Measurements from ENCODE around the gene SDHB.
A peak's percentile ranks its signal among the peaks of the same experiment; 100 is the strongest.

Gene SDHB

DNA sequence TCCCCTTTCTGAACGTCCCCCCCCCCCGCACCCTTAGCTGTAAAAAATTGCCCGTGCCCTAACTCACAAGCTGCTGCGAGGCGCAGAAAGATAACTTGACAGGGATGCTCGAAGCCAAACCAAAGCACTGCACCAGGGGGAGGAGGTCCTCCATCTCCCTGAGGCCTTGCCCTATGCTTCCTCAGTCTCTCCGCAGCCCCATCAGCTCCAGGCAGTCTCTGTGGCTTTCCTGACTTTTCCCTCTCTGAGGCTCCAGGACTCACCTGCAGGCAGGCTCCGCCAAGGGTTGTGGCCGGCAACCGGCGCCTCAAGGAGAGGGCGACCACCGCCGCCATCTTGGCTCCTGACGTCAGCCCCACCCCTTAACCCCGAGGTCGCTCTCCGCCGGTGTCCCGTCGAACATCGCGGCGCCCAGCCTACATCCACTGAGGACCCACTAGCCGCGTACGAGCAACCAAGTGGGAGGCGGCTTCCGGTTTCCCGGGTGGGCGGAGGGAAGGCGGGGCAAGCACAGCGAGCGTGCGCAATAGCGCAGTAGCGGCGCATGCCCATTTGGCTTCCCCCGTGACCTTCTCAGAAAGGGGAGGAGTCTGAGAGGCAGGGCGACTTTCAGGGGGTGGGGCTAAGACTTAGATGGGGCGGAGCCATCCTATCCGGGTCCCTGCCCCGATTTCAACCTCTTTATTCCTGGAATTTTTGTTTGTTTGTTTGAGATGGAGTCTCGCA, at the start of gene SDHB:
Gene SDHB (minus strand): TSS at position 348 of the 726 bp plus-strand sequence. CDS start 13 bp downstream, at position 335.
- peak; percentile 99 for DNase-seq

DNA sequence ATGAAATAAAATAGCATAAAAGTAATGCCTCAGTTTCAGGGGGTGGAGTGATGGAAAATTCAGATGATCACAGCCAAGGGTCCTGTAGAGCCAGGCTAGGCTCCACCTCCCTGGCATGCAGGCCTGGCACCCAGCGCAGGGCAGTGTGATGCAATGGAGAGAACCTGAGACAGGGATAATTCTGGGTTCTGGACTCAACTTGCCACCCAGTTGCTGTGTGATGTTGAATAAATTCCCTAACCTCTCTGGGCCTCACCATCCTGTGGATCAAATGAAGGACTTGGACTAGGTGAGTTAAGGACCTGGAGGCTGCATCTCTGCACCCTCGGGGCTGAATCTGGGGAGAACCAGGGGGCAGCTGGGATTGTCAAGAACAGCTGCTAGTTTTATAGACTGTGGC, 48.4 kb upstream of the SDHB start:
- no peak for DNase-seq

DNA sequence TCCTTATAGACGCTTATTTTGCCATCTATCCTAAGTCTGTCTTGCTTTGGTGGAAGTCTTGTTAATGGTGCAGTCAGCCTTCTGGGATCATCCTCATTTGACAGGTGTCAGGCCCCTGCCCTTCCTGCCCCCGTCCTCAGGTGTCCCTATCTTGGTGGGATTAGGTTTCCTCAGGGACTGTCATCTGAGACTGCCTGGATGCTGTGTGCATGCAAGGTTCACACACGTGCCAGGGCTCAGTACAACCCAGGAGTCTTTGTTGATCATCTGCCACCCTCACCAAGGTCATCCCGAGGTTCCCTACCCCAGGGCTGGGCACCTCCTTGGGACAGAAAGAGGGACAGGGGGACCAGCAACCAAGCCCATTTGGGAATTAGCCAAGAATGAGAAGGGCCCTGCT, 47.4 kb upstream of the SDHB start:
- no peak for DNase-seq

DNA sequence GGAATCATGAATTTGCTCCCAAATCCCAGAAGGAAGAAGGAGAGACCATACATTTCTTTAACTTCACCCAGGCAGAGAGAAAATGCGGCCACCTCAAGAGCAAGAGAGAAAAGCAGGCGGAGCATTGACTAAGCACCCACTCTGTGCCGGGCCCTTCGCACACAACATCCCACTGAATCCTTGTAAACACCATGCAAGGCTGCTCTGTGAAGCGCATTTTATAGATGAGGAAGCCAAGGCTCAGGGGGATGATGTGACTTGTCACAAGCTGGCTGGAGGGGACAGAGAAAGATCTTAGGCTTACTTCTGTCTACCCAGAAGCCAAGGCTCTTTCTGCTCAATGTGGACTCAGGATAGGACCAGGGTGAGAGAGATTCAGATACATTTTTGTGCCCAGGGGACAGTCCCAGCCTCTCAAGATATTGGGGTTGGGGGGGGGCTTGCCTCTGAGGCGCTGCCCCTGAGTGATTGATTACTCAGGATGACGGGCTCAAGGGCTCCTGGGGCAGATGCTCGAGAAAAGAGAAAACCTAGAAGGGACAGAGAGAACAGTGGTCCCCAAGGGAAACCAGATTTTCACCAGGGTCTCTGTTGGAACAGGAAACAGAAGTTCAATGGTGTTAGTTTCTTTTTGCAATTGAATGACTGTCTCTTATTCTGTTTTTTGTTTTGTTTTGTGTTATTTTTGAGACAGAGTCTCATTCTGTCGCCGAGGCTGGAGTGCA, 45.9 kb upstream of the SDHB start:
- no peak for DNase-seq

DNA sequence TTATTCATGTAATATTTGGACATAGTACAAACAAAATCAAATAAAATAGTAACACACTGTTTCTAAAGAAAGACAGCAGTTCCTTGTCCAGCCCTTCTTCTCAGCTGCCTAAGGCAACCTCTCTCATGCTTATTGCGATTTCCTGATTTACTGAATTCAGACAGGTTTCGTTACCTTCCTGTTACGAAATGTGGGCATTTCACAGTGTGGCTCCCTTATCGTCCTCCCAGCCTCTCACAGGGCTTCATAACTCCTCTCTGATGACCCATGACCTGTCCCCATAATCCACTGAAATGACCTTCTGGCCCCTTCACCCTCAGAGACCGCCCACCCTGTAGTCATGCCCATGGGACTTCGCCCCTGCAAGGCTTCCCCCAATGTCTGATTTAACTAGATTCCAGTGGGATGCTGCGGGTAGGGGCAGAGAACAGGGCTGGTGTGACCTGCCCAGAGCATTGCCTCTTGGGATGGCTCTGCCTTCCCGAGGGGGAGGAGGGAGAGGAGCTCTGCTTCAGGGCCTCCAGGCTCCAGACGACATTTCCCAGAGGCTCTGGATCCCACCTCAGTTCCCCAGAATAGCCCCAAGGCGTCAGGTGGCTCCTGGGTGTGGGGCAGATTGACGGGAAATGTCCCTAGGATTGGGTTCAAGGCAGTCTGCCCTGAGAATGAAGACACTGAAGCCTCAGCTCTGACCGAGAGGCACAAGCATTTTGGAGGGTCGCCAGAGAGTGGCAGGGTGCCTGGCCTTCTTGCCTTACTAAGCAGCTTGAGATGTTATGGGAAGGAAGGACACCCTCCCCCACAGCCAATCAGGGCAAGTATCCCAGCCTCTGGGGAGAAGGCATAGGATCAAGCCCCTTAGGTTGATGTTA, 44.9 kb upstream of the SDHB start:
- no peak for DNase-seq

DNA sequence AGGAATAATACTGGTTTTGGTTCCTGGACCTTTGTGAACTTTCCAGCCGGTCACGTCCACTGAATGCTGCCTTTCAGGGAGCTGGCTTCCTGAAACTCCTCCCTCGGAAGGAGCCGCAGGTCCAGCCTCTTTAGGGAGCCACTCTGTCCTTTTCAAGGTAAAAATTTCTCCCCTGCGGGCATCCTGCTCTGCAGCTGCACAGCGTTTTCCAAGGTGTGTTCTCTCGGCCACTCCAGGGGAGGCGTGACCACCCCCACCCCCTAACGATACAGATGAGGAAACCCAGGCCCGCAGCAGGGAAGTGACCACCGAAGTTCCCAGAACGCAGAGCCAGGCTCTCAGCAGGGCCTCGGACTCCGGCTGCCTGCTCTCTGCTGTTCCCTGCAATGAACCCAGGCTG, 44.0 kb upstream of the SDHB start:
- DNase-seq = no peak

DNA sequence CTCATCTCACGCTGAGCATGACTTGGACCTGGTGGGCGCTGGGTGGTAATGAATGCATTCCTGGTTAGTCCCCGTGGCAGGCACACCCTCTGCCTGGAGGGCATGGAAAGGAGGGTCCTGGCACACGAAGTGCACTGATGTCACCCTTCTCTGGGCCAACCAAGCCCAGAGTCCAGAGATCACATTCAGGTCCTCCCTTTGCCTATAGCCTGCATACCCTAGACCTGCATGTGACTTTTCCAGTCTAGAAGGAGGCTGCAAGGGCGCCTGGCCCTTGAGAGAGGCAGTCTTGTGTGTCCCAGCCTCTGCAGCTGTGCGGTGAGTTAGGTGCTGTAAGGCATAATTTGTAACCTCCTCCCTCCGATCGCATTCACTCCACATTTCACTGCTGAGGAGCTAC, 43.3 kb upstream of the SDHB start:
- no peak for DNase-seq

DNA sequence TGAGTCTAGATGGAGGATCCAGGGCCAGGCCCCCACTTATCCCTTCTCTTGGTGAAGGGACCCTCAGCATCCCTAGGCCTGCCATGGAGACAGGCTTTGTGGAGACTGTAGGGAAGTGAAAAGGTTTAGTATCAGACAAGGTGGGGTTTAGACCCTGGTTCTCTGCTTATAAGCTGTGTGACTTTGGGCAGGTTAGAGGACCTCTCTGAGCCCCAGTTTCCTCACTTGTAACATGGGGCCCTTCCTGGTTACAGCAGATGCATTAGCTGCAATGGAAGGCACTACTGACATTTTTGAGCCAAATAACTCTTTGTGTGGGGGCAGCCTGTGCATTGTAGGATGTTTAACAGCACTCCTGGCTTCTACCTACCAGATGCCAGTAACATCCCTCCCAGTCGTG, 42.8 kb upstream of the SDHB start:
- DNase-seq = no peak

DNA sequence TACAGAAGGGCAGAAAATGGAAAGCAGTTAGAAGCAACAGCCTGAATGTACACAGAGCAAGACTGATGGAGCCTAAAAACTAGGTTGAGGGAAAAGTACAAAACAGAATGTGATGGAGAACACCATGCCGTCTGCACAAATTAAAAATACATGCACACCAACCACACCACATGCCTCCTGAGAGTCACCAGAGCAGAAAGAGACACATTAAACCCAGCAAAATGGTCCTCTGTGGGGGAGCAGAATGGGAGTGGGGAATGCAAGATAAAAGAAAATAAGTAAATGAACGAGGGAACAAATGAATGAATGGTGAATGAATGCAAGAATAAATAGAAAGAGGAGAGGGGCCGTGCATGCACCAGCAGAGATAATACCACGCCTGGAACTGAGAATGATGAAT, 41.3 kb upstream of the SDHB start:
- no peak for DNase-seq

DNA sequence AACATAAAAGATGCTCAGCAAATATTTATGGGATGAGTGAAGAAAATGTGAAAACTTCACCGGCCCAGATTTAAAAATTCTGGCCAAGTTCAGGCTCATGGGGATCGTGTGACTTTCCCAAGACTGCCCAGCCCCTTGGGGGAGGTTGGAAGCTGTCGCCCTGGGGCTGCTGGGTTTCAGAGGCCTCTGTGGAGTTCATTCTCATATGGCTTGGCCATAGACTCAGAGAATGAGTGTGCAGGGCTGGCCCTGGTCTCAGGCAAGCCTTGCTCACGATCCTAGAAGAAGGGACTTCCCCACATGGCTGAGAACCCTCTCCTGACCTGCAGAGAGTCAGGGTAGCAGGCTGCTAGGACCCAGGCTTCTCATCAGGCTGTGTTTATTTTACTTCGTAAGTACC, 40.8 kb upstream of the SDHB start:
- DNase-seq = no peak

DNA sequence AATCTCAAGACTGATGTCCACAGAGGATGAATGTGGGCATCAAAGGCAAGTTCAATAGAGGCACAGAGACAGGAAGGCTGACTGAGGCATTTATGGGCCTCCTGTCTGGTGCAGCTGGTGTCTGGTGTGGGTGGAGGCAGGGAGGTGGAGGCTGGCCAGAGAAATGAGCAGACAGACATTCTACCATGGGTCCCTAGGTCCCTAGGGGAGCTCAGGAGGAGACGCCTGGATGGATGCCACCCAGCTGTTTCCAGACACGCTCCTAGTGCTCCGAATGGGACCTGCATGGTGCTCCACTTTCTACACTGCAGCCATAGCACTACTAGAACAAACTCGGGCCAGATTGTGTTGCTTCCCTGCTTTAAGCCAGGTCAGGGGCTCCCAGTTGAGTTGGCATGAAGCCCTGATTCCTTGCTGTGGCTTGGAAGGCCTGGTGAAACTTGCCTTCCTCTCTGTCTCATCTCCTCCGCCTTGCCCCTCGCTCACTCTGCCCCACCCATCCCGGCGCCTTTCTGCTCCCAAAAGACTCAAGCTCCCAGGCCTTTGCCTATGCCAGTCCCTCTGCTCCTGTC, 40.1 kb upstream of the SDHB start:
- DNase-seq = no peak

DNA sequence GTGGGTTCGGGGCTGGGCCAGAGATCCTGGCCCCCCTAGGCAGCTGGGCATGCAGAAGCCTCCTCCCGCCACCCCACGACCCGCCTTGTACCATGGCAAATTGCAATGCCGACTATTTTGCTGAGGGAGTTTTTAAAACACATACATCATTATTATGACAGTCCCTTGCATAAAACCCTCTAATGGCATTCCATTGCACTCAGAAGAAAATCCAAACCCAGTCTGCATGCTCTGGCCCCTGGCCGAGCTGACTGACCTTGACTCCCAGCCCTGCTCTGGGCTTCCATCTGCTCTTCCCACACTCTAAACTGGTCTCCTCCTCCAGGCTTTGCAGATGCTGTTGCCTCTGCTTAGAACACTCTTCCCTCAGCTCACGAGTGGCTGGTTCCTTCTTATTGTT, 37.4 kb upstream of the SDHB start:
- no peak for DNase-seq

DNA sequence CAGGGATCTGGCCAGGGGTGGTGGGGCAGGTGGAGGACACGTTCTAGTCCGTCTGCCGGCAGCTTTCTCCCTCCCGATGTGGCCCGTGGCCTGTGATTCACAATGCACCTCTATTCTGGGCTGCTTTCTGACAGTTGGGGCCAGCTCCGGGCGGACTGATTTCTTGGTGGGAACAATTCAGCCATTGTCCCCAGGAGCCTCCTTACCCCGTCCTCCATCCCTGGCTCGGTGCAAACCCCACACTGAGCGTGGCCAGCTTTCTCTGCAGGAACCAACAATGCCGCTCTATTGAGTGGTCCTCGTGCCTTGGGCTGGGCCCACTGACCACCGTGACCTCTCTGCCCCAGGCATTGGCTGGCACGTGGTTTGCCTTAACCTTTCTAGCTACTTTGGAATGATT, 35.7 kb upstream of the SDHB start:
- no peak for DNase-seq

DNA sequence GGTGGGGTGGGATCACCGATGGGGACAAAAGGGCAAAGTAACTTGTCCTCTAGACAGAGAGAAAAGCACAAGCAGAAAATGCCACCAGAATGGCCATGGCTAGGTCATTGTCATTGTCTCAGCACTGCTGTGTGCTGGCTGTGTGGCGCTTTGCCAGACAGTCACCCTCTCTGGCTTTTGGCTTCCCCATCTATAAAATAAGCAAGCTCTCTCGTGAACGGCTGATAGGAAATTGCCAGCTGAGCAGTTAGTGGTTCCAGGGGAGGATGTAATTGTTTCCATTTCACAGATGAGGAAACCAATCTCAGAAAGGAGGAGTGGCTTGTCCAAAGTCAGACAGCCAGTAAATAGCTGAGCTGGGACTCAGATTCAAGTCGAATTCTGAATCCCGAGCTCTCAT, 32.9 kb upstream of the SDHB start:
- no peak for DNase-seq

DNA sequence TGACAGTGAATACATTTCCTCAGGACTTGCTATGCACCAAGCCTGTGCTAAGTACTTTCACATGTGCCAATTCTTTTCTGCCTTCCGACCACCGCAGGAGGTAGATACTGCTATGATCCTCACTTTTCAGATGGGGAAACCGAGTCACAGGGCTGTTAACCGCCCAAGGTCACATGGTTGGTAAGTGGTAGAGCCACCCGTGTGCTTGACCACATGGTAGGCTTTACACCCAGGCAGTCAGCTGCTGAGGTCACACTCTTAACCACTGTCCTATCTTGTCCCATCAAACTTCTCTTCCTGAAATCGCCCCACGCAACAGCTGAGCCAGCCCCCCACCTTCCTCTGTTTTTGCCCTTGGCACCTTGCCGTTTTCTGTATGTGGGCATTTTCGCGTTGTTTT, 31.0 kb upstream of the SDHB start:
- DNase-seq = no peak

DNA sequence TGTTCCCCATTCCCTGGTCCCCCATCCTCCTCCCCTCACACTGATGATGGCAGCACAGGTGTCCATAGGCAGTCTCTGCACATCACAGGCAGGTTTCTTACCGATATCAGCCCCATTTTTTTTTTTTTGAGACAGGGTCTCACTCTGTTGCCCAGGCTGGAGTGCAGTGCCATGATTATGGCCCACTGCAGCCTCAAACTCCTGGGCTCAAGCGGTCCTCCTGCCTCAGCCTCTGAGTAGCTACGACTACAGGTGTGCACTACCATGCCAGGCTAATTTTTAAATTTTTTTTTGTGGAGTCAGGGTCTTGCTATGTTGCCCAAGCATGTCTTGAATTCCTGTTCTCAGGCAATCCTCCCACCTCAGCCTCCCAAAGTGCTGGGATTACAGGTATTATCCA, 28.9 kb upstream of the SDHB start:
- no peak for DNase-seq

DNA sequence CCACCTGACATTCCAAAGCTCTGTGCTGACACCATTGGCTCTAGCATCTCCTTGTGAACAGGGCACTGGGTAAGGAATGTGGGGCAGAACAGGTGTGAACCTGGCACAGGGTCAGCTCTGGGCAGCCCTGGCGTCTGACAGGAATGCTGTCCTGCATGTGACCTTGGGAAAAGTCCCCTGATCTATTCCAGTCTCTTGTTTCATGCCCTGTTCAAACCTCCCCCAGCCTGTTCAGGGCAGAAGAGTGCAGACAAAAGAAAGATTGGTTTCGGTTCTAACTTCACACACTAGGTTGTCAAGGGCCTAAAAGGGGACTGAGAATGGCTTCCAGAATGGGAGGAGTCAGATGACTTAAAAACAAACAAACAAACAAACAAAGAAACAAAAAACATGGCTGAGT, 27.6 kb upstream of the SDHB start:
- no peak for DNase-seq

DNA sequence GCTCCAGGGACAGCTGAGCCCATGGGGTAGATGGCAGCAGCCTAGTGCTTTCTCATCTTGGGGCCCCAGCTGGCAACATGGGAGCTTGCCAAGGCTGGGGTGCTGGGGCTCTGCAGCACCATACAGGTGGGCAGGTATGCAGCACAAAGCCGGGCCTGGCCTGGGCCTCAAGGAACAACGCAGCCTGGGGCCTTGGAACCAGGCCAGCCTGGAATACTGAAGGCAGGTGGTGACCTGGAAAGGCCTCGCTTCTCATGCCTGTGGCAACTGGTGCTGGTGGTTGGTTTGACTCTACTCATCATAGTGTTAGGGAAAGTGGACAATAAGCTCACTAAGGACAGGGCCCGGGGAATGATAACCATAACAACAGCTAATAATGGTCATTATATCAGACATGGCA, 27.0 kb upstream of the SDHB start:
- DNase-seq = no peak

DNA sequence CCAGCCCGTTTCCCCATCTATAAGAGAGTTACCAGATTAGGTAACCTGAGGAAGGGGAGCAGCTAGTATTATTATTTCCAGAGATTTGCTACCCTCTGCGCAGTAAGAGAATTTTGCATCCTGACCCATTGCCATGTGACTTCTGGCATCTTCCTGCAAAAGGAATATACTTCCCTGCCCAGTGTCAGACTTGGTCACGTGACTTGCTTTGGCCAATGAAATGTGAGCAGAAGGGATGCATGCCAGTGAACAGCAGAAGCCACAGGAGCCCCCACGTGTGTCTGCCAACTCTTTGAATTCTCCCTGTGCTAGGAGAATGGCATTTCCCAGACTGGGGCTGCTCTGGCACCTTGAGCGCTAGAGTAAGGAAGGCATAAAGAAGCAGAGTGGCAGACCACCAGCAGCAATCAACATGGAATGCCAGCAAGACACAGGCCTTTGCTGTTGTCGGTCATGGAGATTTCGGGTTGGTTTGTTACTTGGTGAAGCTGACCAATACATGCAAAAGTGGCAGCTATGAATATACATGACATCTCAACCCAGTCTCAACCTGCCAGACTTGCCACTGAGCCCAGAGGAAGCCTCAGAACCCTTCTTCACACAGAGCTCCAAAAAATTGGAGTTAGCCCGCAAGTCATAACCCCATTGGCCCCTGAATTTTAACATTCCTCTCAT, 26.4 kb upstream of the SDHB start:
- no peak for DNase-seq

DNA sequence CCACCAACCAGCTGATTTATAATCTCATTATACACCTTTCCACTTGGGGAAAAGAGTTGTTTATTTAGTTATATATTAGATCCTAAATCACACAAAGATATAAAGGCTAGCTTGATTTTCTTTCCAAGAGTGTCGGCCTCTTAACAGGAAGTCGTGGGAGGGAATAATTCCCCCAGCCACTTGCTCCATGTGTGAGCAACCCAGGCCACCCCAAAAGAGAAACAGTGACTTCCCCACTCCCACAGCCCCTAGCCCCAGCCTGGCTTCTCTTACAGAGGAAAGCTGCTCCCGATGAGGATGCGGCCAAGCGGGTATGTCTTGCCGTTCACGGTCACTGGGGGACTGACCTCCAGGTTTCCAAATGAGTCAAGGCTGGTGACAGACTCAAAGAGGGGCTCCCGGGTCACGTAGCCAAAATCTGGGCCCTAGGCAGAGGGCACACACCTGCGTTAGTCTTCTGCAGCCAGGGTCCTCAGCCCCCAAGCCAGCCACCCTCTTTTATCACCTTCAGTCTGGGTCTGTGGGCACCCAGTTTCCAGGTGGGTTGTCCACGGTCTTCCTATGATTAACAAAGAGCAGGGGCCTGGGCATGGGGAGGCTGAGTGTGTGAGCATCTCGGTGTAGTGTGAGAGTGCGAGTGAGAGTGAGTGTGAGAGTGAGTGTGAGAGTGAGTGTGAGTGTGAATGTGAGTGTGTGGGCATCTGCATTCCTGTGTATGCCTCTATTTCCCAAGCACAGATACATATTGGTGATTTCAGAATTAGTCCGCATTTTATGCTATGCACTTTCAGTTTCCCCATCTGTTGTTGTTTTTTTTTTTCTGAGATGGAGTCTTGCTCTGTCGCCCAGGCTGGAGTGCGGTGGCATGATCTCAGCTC, 25.4 kb upstream of the SDHB start:
- DNase-seq = no peak

DNA sequence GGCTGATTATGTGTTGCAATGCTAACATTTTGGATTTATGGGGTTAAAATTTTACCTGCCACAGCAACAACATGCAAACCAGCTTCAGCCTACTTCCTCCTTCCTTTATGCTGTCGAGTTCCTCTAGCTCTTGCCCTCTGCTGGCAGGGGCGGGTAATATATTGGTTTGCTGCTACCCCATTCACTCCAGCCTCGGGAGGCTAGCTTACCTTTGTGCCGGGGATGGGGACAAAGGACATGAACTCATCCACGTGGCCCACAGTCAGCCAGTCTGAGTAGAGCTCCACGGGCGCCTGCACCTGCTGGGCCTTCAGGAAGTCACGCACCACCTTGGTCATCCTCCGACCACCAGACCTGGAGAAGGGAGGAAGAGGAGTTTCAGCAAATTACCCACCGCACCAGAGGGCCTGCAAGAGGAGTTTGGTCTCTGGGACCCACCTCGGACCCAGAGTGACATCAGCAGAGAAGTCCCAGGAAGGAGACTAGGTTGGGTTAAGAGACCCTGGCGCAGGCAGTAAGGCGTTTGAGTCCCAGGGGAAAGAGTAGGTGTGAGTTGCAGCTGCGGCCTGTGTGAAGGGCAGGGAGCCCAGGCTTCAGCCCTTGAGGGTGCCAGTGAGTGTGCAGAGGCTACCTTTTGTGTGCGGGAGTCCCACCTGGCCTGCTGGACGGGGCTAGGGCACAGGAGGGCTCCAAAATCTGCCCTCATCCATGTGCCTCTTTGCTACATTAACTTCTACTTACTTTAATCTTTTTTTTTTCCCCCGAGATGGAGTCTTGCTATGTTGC, 21.8 kb upstream of the SDHB start:
- peak; percentile 20 for DNase-seq

All from CD4-positive, alpha-beta T cell treated with Interleukin-17A for 1 hour (primary cell).